ENCODE results near the gene UNC5C.

UNC5C gene

DNA sequence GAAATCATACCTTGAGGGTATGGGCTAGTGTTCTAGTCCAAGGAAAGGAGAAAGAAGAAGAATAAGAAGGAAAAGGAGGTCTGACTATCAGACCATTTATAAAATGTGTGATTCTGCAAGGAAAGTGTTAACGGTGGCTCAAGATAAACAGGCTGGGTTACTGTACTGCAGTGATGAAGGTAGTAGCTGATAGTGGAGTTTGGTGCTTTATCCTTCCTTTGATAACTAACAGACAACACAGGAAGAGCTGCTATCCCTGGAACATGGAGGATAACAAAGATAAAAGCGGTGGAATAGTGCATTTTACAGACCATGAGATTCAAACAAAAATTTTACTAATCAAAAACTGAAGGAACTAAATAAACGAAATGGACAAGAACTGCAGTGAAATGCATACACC lies 2.6 kb downstream of the UNC5C start:
- no peak for DNase-seq

- DNase-seq: no peak
Measured at GRCh38 chr4:95545546-95545945, 3.2 kb downstream of the UNC5C start.

- DNase-seq: no peak
Measured at GRCh38 chr4:95544113-95545103, 4.4 kb downstream of the UNC5C start.

GRCh38 chr4:95541889-95542607 lies 6.7 kb downstream of the UNC5C start:
- no peak for DNase-seq

DNA sequence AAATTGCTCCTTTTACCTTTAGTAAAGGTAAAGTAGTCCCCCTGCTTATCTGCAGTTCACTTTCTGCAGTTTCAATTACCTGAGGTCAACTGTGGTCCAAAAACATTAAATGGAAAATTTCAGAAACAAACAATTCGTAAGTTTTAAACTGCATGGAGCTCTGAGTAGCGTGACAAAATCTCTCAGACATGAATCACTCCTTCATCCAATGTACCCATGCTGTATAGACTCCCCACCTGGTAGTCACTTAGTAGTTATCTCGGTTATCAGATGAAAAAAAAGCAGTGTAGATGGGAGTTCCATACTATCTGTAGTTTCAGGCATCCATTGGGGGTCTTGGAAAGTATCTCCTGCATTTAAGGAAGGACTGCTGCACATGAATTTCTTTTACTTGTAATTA lies 7.7 kb downstream of the UNC5C start:
- DNase-seq: no peak

- no peak for DNase-seq
Measured at GRCh38 chr4:95540227-95540626, 8.5 kb downstream of the UNC5C start.

GRCh38 chr4:95539106-95539505 lies 9.7 kb downstream of the UNC5C start:
- DNase-seq: no peak

GRCh38 chr4:95537863-95538488 lies 10.8 kb downstream of the UNC5C start:
- DNase-seq: no peak

- no peak for DNase-seq
Measured at GRCh38 chr4:95537191-95537590, 11.6 kb downstream of the UNC5C start.

GRCh38 chr4:95536650-95537049 lies 12.1 kb downstream of the UNC5C start:
- no peak for DNase-seq

GRCh38 chr4:95535180-95535579 lies 13.6 kb downstream of the UNC5C start:
- no peak for DNase-seq

DNA sequence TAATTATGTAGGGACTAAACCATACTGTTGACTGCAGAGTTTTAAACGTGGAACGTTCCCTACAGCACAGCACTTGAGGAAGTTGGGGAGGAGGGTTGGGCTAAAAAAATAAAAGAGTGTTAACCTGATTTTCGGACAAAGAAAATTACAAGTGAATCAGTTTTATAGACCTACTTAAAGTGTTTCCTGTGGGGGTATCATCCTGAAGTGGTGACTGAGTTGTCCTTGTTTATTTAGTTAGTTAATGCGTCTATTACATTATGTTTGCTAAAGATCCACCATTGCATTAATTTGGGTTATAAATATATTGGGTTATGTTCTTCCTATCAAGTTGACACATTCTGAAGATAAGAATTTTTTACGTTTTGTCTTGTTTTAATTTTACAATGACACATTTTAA lies 14.7 kb downstream of the UNC5C start:
- DNase-seq: no peak

- DNase-seq: no peak
Measured at GRCh38 chr4:95533254-95533653, 15.5 kb downstream of the UNC5C start.

DNA sequence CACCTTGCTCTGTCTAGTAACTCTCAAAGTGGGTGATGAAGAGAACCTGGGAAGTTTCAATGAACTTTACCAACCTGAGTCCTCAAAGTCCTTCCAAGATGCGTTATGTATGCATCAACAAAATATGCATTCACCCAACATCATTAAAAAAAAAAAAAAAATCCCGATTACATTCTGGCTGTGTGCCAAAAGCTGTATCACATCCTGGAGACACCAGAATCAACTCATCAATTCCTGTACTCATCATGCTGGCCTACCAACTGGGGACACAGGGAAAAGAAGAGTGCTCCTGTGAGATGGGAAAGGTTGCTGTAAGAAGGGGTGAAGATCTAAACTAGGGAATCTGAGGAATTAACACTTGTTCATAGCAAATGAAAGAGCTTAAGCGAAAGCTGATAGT lies 16.5 kb downstream of the UNC5C start:
- no peak for DNase-seq

DNA sequence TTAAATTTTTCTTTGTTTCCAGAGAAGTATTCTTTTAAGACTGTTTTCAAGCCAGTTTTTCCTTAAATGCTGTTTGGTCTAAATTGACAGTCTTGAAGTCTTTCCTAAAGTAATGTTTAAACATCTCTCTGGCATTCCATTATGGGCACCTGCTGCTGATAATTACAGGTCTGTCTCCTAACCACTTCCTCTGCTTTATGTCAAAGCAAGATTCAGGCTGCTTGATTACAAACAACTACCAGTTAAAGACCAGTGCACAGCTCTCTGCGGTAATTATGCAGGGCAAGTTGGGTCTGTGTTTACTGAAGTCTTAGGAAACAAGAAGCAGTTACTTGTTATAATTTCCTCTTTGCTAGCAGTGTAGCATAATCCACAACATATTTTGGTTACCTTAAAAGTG lies 17.6 kb downstream of the UNC5C start:
- no peak for DNase-seq

DNA sequence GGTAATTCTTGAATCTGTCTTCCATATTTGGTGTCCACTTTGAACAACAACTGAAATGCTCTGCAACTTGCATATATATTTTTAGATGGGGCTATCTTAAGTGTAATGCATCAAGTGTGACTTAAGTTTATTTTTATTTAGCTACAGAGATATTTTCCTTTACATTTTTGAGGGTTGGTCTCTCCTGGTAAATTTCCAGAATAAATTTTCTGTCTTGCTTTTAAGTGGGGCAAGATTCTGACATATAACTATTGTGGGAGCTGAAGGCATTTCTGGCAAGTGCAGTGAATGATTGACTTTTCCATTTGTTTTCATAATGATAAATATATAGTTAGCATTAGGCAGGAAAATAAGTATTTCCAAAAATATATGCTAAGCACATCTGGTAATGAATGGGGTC lies 18.8 kb downstream of the UNC5C start:
- no peak for DNase-seq

GRCh38 chr4:95528388-95528948 lies 20.3 kb downstream of the UNC5C start:
- no peak for DNase-seq

GRCh38 chr4:95526075-95526474 lies 22.7 kb downstream of the UNC5C start:
- no peak for DNase-seq

DNA sequence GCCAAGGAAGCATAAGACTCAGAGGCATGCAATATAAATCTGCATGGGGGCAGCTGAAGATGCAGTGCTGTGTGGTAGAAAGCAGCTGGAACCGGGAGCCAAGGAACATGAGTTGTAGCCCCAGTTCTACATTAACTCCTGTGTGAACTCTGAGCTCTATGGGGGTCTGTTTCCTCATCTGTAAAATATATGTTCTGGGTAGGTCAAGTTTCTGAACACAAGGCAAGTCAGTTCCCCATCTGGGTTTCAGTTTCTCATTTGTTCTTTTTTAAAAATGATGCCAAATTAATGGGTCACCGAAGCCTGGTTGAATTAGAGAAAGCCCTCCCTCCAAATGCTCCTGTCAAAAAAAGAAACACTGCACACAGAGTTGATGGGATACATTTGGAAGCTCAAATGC lies 24.0 kb downstream of the UNC5C start:
- no peak for DNase-seq

DNA sequence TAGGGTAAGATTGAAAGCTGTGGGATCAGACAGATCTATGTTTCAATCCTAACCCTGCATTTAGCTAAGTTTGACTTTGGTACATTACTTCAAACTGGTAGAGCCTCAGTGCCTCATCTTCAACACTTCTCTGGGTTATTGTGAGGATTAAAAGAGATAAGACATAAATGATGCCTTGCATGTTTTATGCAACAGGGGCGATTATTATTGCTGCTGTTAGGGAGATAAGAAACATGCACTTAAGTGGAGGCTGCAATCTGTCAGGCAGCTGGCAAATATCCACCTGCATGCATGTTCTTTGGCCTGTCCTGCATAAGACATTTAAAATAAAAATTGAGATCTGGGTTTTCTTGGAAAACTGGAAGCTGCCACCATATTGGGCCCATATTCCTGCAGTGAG lies 24.6 kb downstream of the UNC5C start:
- no peak for DNase-seq

DNA sequence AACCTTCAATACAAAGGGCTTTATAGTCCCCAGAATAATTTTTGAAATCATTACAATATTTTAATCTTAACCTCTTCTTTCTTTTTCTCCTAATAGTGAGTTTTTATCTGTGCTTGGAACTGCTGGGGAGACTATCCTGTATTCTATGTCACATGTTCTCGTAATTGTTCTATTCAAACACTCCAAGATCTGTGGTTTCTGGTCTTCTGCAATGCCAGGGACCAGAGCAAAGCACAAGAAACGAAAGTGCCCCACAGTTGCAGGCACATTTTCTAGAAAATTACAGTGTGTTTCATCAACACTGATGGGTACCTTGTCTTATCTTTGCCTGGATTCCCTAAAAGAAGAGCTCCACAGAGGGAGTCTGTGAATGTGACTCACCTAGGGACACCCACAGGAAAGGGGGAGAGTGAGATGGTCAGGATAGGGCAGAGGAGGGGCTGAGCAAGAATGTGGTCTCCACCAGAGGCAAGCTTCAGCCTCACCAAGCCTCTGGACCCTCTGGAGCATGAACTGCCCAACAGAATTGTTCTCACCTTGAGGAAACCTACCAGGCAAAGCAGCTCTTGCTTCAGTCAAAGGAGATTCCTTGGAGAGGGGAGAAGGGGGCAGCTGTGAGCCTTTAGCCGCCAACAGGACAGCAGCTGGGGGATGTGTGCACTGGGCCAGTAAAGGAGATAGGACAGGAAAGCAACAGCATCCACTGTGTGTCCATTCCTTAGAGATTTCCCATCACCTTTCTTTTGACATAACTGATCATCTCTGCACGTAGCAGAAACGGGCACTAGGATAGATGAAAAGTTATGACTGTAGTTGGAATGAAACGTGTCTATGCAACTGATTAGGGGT lies 25.9 kb downstream of the UNC5C start:
- no peak for DNase-seq

Data from right forelimb (tissue), 1 donor.